H9 (cell line): Measurements from ENCODE around the gene ZBTB16. TPM values are rescaled to one million over a fixed set of nuclear protein-coding genes. Genes with fewer than 3 reads are reported as not detected.

ENCODE experiments used
- DNase-seq: peaks from one replicate; pipeline ENCODE4 v3.0.0-alpha.2; 2017
- H2AFZ ChIP-seq: one replicate; pipeline ENCODE4 v1.6.1; 2013; ENCODE audit warnings: mild to moderate bottlenecking, low read length, control low read depth, moderate library complexity
- H2AK5ac ChIP-seq: 2 replicates; pipeline ENCODE4 v1.6.1; 2013; ENCODE audit warnings: low read length, control low read depth, mixed read lengths; ENCODE audit not compliant: insufficient read length
- H2BK120ac ChIP-seq: one replicate; pipeline ENCODE4 v1.6.1; 2013; ENCODE audit warnings: low read depth, mild to moderate bottlenecking, low read length, control low read depth, inconsistent platforms; ENCODE audit not compliant: poor library complexity, severe bottlenecking
- H2BK12ac ChIP-seq: 2 replicates; pipeline ENCODE4 v1.6.1; 2013; ENCODE audit warnings: low read length, control low read depth, mixed read lengths, low read depth; ENCODE audit not compliant: insufficient read length
- H2BK15ac ChIP-seq: 2 replicates; pipeline ENCODE4 v1.6.1; 2013; ENCODE audit warnings: low read depth, low read length, control low read depth
- H2BK20ac ChIP-seq: one replicate; pipeline ENCODE4 v1.6.1; 2013; ENCODE audit warnings: low read depth, mild to moderate bottlenecking, low read length, control low read depth, inconsistent platforms; ENCODE audit not compliant: poor library complexity, severe bottlenecking
- H2BK5ac ChIP-seq: 2 replicates; pipeline ENCODE4 v1.6.1; 2013; ENCODE audit warnings: low read length, control low read depth, mixed read lengths; ENCODE audit not compliant: insufficient read length
- H3K14ac ChIP-seq: 2 replicates; pipeline ENCODE4 v1.6.1; 2013; ENCODE audit warnings: low read length, control low read depth; ENCODE audit not compliant: insufficient read depth
- H3K18ac ChIP-seq: 2 replicates; pipeline ENCODE4 v1.6.1; 2013; ENCODE audit warnings: low read depth, mild to moderate bottlenecking, mixed read lengths, low read length, control low read depth; ENCODE audit not compliant: insufficient read length
- H3K23ac ChIP-seq: 2 replicates; pipeline ENCODE4 v1.6.1; 2013; ENCODE audit warnings: low read length, control low read depth, mixed read lengths, low read depth; ENCODE audit not compliant: insufficient read length
- H3K23me2 ChIP-seq: 2 replicates; pipeline ENCODE4 v1.6.1; 2013; ENCODE audit warnings: low read depth, mild to moderate bottlenecking, mixed read lengths, low read length, control low read depth; ENCODE audit not compliant: insufficient read length, poor library complexity, severe bottlenecking
- H3K27ac ChIP-seq: 2 replicates; pipeline ENCODE4 v1.5.1; 2013; ENCODE audit warnings: low read length, control low read depth, mixed read lengths, low read depth; ENCODE audit not compliant: insufficient read length
- H3K27me3 ChIP-seq: 2 replicates; pipeline ENCODE4 v1.6.1; 2013; ENCODE audit warnings: low read length, control low read depth, inconsistent platforms; ENCODE audit not compliant: insufficient read depth
- H3K4ac ChIP-seq: 2 replicates; pipeline ENCODE4 v1.6.1; 2013; ENCODE audit warnings: low read depth, mild to moderate bottlenecking, control low read depth, inconsistent platforms, low read length, moderate library complexity
- H3K4me1 ChIP-seq: 2 replicates; pipeline ENCODE4 v1.6.1; 2013; ENCODE audit warnings: low read length, control low read depth, inconsistent platforms; ENCODE audit not compliant: insufficient read depth
- H3K4me2 ChIP-seq: 2 replicates; pipeline ENCODE4 v1.6.1; 2013; ENCODE audit warnings: low read length, control low read depth, mixed read lengths; ENCODE audit not compliant: insufficient read length, insufficient read depth
- H3K56ac ChIP-seq: 2 replicates; pipeline ENCODE4 v1.6.1; 2013; ENCODE audit warnings: low read depth, mild to moderate bottlenecking, mixed read lengths, low read length, control low read depth; ENCODE audit not compliant: insufficient read length
- H3K79me1 ChIP-seq: 2 replicates; pipeline ENCODE4 v1.6.1; 2013; ENCODE audit warnings: low read depth, mild to moderate bottlenecking, moderate library complexity, low read length, control low read depth, inconsistent platforms; ENCODE audit not compliant: insufficient read depth, poor library complexity, severe bottlenecking
- H3K79me2 ChIP-seq: 2 replicates; pipeline ENCODE4 v1.6.1; 2013; ENCODE audit warnings: low read length, control low read depth, inconsistent platforms; ENCODE audit not compliant: insufficient read depth
- H3K9ac ChIP-seq: 2 replicates; pipeline ENCODE4 v1.6.1; 2013; ENCODE audit warnings: low read length, control low read depth, mixed read lengths; ENCODE audit not compliant: insufficient read length; ENCODE audit errors: extremely low read depth
- H3K9me3 ChIP-seq: one replicate; pipeline ENCODE4 v1.6.1; 2013; ENCODE audit warnings: low read depth, low read length, inconsistent platforms; ENCODE audit not compliant: control insufficient read depth
- H3T11ph ChIP-seq: one replicate; pipeline ENCODE4 v1.6.1; 2013; ENCODE audit warnings: mild to moderate bottlenecking, low read length, control low read depth, inconsistent platforms
- H4K20me1 ChIP-seq: one replicate; pipeline ENCODE4 v1.6.1; 2013; ENCODE audit not compliant: control insufficient read depth, insufficient read length, insufficient read depth
- H4K5ac ChIP-seq: 2 replicates; pipeline ENCODE4 v1.6.1; 2013; ENCODE audit warnings: low read depth, mild to moderate bottlenecking, mixed read lengths, low read length, control low read depth; ENCODE audit not compliant: insufficient read length
- H4K8ac ChIP-seq: replicated peaks from 2 replicates; pipeline ENCODE4 v1.6.1; 2013; ENCODE audit warnings: low read length, control low read depth, mixed read lengths, low read depth; ENCODE audit not compliant: insufficient read length
- H4K91ac ChIP-seq: 2 replicates; pipeline ENCODE4 v1.6.1; 2013; ENCODE audit warnings: low read depth, mild to moderate bottlenecking, moderate library complexity, mixed read lengths, low read length, control low read depth; ENCODE audit not compliant: insufficient read length
- H3K27ac Mint-ChIP-seq, 3 experiments: 2 replicates in 2 of 3; 3 replicates in 1 of 3; pipeline ENCODE4 v1.8.0; 2020 to 2021; ENCODE audit warnings: mixed read lengths in 3 of 3, mild to moderate bottlenecking in 1 of 3, moderate library complexity in 1 of 3
- H3K27me3 Mint-ChIP-seq: 2 replicates; pipeline ENCODE4 v1.8.0; 2021; ENCODE audit warnings: low read depth, mild to moderate bottlenecking, moderate library complexity, mixed read lengths
- H3K36me3 Mint-ChIP-seq, 3 experiments: 2 replicates in 2 of 3; 3 replicates in 1 of 3; pipeline ENCODE4 v1.8.0; 2020 to 2021; ENCODE audit warnings: low read depth in 3 of 3, mixed read lengths in 3 of 3; ENCODE audit not compliant: insufficient read depth in 1 of 3
- H3K4me1 Mint-ChIP-seq, 2 experiments: 2 replicates each; pipeline ENCODE4 v1.8.0; 2020; ENCODE audit warnings: mixed read lengths in 2 of 2
- H3K4me3 Mint-ChIP-seq, 2 experiments: 2 replicates in 1 of 2; 3 replicates in 1 of 2; pipeline ENCODE4 v1.8.0; 2020 to 2021; ENCODE audit warnings: mild to moderate bottlenecking in 2 of 2, mixed read lengths in 2 of 2, moderate library complexity in 1 of 2
- H3K9me3 Mint-ChIP-seq, 2 experiments: 2 replicates in 1 of 2; 3 replicates in 1 of 2; pipeline ENCODE4 v1.8.0; 2020; ENCODE audit warnings: mild to moderate bottlenecking in 2 of 2, mixed read lengths in 2 of 2, moderate library complexity in 1 of 2
- CTCF ChIP-seq: fragments of 200-600 bp; sonication (generic); conservative IDR thresholded peaks from 3 replicates; pipeline ENCODE4 v1.8.0; 2021; ENCODE audit warnings: antibody characterized with exemption, mild to moderate bottlenecking
- WGBS: extraction: QIAGEN DNeasy Blood & Tissue Kit; methylation state at CpG from one replicate; pipeline ENCODE4 v1.1.7; 2013; ENCODE audit warnings: missing lambda C conversion rate, low lambda C conversion rate, mixed read lengths; ENCODE audit not compliant: insufficient read length; ENCODE audit errors: extremely low coverage; 5-methylcytosine and 5-hydroxymethylcytosine counted together
- total RNA-seq: library from RNA; stranded (reverse); gene quantifications from 2 replicates; pipeline ENCODE4 v1.2.1, GENCODE V29; 2021

ZBTB16 gene
- total RNA-seq, 1 experiment from 2014 or later = not detected

- Mint-ChIP-seq H3K4me3 (no peak overlapping the region), H3K27me3 (peaks cover 30% of the 10 kb centered on the region), H3K36me3 (no peaks in the 10 kb centered on the region), H3K27ac (no peak overlapping the region), H3K9me3 (no peaks in the 10 kb centered on the region; a peak in 1 of 5 replicates), H3K4me1 (peaks cover 13 to 20% of the 10 kb centered on the region in 2 experiments)
- no peaks in the 10 kb centered on the region; the same call in 1 of the 2 replicates for H3K4me1 ChIP-seq
- H3K27me3 ChIP-seq = no peaks in the 10 kb centered on the region
- no peaks in the 10 kb centered on the region for H3K79me2 ChIP-seq
- H3K27ac ChIP-seq = no peak overlapping the region
- H3T11ph ChIP-seq = no peak overlapping the region
- no peak overlapping the region for H4K91ac ChIP-seq
- no peak overlapping the region for H3K14ac ChIP-seq
- no CpG with 5 or more reads among the region's 4 CpGs for WGBS
- no peaks in the 10 kb centered on the region for H3K79me1 ChIP-seq
- H3K18ac ChIP-seq = no peak overlapping the region
- H3K23ac ChIP-seq = no peak overlapping the region
- H4K5ac ChIP-seq = no peak overlapping the region
- H3K23me2 ChIP-seq = no peaks in the 10 kb centered on the region
- H3K4me2 ChIP-seq = no peak overlapping the region
- H3K56ac ChIP-seq = no peak overlapping the region
- H2BK120ac ChIP-seq = no peak overlapping the region
- H2AFZ ChIP-seq = no peak overlapping the region
- no peak overlapping the region for H3K4ac ChIP-seq
- no peak for TF ChIP-seq CTCF
- H4K8ac ChIP-seq = no peak overlapping the region
- H2BK12ac ChIP-seq = no peak overlapping the region
- H2AK5ac ChIP-seq = no peak overlapping the region
- H3K9ac ChIP-seq = no peak overlapping the region
- no peak overlapping the region for H2BK20ac ChIP-seq
- no peaks in the 10 kb centered on the region for H4K20me1 ChIP-seq
- no peaks in the 10 kb centered on the region for H3K9me3 ChIP-seq
- H2BK15ac ChIP-seq = no peak overlapping the region
- DNase-seq = no peak
- H2BK5ac ChIP-seq = no peak overlapping the region
These were observed 30.9 kb downstream of the ZBTB16 start for GRCh38 chr11:114090225-114090910.
